K562 (cell line): ENCODE measurements around the gene IFITM2. TPM values are rescaled to one million over a fixed set of nuclear protein-coding genes. Genes with fewer than 3 reads are reported as not detected.
A peak's percentile ranks its signal among the peaks of the same experiment; 100 is the strongest.

Source experiments
- E2F6 ChIP-seq, 2 experiments: IDR thresholded peaks; 2 replicates each; pipeline ENCODE4 v1.6.1; 2011; ENCODE audit warnings: borderline replicate concordance in 1 of 2, control low read depth in 1 of 2, low read depth in 1 of 2, low read length in 1 of 2, mild to moderate bottlenecking in 1 of 2, mixed read lengths in 1 of 2, moderate library complexity in 1 of 2; ENCODE audit not compliant: insufficient read depth in 1 of 2, insufficient read length in 1 of 2, poor library complexity in 1 of 2, severe bottlenecking in 1 of 2; ENCODE audit errors: extremely low read depth in 1 of 2
- MAX ChIP-seq: sonication (generic); formaldehyde crosslinking; IDR thresholded peaks from 2 replicates; pipeline ENCODE4 v1.9.0; 2022; ENCODE audit warnings: mild to moderate bottlenecking, missing genetic modification reagents
- PRDM10 ChIP-seq: fragments of 450-650 bp; IDR thresholded peaks from 2 replicates; pipeline ENCODE4 v1.6.1; 2018; ENCODE audit not compliant: partially characterized antibody
- RFX7 ChIP-seq: fragments of 250-450 bp; sonication (Bioruptor Pico); IDR thresholded peaks from 2 replicates; pipeline ENCODE4 v1.5.1; 2021; ENCODE audit warnings: mild to moderate bottlenecking
- TEAD1 ChIP-seq, 2 experiments: fragments of 450-650 bp in 1 of 2; sonication (generic) in 1 of 2; formaldehyde crosslinking; IDR thresholded peaks; 2 replicates each; pipeline versions ENCODE4 v1.4.0 to v1.8.0; 2020 to 2022; ENCODE audit warnings: mild to moderate bottlenecking in 2 of 2, missing genetic modification reagents in 1 of 2
- USF2 ChIP-seq: sonication (generic); formaldehyde crosslinking; IDR thresholded peaks from 2 replicates; pipeline ENCODE4 v1.5.0; 2020; ENCODE audit warnings: missing genetic modification reagents
- ZNF134 ChIP-seq: fragments of 250-450 bp; sonication (Bioruptor Pico); conservative IDR thresholded peaks from 2 replicates; pipeline ENCODE4 v1.4.0; 2020
- ZNF311 ChIP-seq: fragments of 250-450 bp; sonication (Bioruptor Pico); IDR thresholded peaks from 2 replicates; pipeline ENCODE4 v1.4.0; 2020; ENCODE audit warnings: mild to moderate bottlenecking, moderate library complexity
- ZNF586 ChIP-seq: fragments of 450-650 bp; formaldehyde crosslinking; conservative IDR thresholded peaks from 2 replicates; pipeline ENCODE4 v1.4.0; 2020; ENCODE audit warnings: mild to moderate bottlenecking, moderate library complexity
- ZNF589 ChIP-seq: fragments of 200-800 bp; sonication (Bioruptor generic); IDR thresholded peaks from 2 replicates; pipeline ENCODE4 v1.6.1; 2016; ENCODE audit warnings: low read depth, missing genetic modification characterization, missing compliant biosample characterization
- ZNF592 ChIP-seq: fragments of 450-650 bp; IDR thresholded peaks from 2 replicates; pipeline ENCODE4 v1.6.1; 2017; ENCODE audit warnings: antibody characterized with exemption, mild to moderate bottlenecking
- polyA plus RNA-seq, 8 experiments: library from polyadenylated mRNA; depleted of rRNA in 4 of 8; stranded (reverse) in 5 of 8; unstranded in 3 of 8; fragments of >200 nt; fragmentation: Nextera tagmentation in 2 of 8; fragmentation: Illumina TruSeq in 1 of 8; extraction: Ambion mirVana in 2 of 8; extraction: Trizol in 1 of 8; gene quantifications; 2 replicates each; pipeline versions ENCODE4 v1.2.1 to v1.2.3, GENCODE V29; 2011 to 2014; ENCODE audit warnings: inconsistent platforms in 1 of 8, missing spikeins in 1 of 8
- total RNA-seq, 7 experiments: library from RNA; depleted of rRNA in 6 of 7; stranded (reverse); fragments of >200 nt in 6 of 7; fragmentation: Illumina TruSeq in 2 of 7; extraction: Trizol in 2 of 7; gene quantifications; 2 replicates each; pipeline versions ENCODE4 v1.2.1 to v1.2.3, GENCODE V29; 2011 to 2021; ENCODE audit warnings: low replicate concordance in 1 of 7

Gene IFITM2
- total and polyA plus RNA-seq, 9 of the 15 experiments (the other 6 are each of a cell fraction or from before 2014, with no cell fraction given) = 52.8 to 4,872 (median 356) TPM

GRCh38 chr11:350723-351255 is 43.2 kb downstream of the IFITM2 start (continued):
- TF ChIP-seq ZNF592 (peak; percentile 97), MAX (CRISPR knock-in tag) (peak; percentile 74), ZNF586 (CRISPR knock-in tag) (no peak), USF2 (peak; percentile 43; the same call in 1 of the 2 replicates), ZNF589 (CRISPR knock-in tag) (no peak), ZNF311 (CRISPR knock-in tag) (0 out of 2 replicates have a peak, but pooled peaks have one; percentile 10), ZNF134 (CRISPR knock-in tag) (peak; percentile 14; the same call in 1 of the 2 replicates), E2F6 (IDR thresholded peaks at IDR 0.05; ENCODE audit: borderline replicate concordance in 1 of 2, extremely low read depth in 1 of 2, insufficient read depth in 1 of 2, insufficient read length in 1 of 2, low read depth in 1 of 2, low read length in 1 of 2, poor library complexity in 1 of 2, severe bottlenecking in 1 of 2) (peak; percentile 35 to 61), TEAD1 (CRISPR knock-in tag; IDR thresholded peaks at IDR 0.05) (peak in 1 of 2 experiments; percentile 44; a peak in 1 of 4 replicates), PRDM10 (peak; percentile 63), RFX7 (CRISPR knock-in tag) (0 out of 2 replicates have a peak, but pooled peaks have one; percentile 53)
